ENCODE results near the gene LGMN.
"Not testable (repeated sequence)": the region's sequence is repeated elsewhere in the genome, so short reads cannot be mapped to it uniquely, and the experiment has no call there.

GRCh38 chr14:92763666-92764631, 15.5 kb upstream of the LGMN start:
- TF ChIP-seq, protein P1, sequence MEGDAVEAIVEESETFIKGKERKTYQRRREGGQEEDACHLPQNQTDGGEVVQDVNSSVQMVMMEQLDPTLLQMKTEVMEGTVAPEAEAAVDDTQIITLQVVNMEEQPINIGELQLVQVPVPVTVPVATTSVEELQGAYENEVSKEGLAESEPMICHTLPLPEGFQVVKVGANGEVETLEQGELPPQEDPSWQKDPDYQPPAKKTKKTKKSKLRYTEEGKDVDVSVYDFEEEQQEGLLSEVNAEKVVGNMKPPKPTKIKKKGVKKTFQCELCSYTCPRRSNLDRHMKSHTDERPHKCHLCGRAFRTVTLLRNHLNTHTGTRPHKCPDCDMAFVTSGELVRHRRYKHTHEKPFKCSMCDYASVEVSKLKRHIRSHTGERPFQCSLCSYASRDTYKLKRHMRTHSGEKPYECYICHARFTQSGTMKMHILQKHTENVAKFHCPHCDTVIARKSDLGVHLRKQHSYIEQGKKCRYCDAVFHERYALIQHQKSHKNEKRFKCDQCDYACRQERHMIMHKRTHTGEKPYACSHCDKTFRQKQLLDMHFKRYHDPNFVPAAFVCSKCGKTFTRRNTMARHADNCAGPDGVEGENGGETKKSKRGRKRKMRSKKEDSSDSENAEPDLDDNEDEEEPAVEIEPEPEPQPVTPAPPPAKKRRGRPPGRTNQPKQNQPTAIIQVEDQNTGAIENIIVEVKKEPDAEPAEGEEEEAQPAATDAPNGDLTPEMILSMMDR (conservative IDR thresholded peaks at IDR 0.05 in 1 of 2, IDR thresholded peaks at IDR 0.05 in 1 of 2; ENCODE audit: low read depth in 1 of 2, low read length in 2 of 2), result not testable (repeated sequence)
- not testable (repeated sequence) for TF ChIP-seq EZH2 (IDR thresholded peaks at IDR 0.05; ENCODE audit: low read length, missing control alignments)
